GM18907 (cell line): ENCODE measurements around the gene KIAA0825.
A peak's percentile ranks its signal among the peaks of the same experiment; 100 is the strongest.
"Not testable (repeated sequence)": the region's sequence is repeated elsewhere in the genome, so short reads cannot be mapped to it uniquely, and the experiment has no call there.

ENCODE experiments used
- ATAC-seq: cut with Tn5 transposase; IDR thresholded peaks from one replicate; pipeline ENCODE4 v1.9.1; 2021; ENCODE audit warnings: mild to moderate bottlenecking, moderate library complexity; ENCODE audit not compliant: unreplicated experiment

The KIAA0825 gene

DNA sequence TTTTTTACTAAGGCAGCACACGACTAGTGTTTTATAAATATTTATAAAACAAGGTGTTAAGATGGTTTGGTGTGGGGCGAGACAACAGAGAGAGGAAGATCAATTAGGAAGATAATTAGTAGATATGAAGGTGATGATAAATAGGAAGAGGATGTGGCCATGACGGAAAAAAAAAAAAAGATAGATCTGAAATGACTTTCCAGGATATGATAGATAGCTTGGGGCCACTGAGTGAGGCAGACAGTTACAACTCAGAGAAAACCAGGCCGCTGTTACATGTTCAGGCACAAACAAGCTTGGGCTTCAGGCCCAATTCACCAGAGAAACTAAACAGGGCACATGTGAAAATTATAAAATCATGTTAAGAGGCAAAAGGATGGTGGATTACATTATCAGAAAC lies 43.2 kb downstream of the KIAA0825 start:
- ATAC-seq, result no peak

DNA sequence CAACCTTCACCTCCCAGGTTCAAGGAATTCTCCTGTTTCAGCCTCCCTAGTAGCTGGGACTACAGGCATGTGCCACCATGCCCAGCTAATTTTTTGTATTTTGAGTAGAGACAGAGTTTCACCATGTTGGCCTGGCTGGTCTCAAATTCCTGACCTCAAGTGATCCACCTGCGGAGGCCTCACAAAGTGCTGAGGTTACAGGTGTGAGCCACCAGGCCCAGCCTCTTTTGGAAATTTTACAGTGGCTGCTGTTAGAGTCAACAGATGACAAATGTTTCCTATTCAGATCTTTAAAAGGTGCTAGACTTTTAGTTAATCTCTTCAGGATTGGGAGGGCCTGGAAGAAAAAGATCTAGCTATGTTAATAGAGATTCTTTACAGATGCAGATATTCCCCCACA lies 45.1 kb downstream of the KIAA0825 start:
- ATAC-seq, result not testable (repeated sequence)

DNA sequence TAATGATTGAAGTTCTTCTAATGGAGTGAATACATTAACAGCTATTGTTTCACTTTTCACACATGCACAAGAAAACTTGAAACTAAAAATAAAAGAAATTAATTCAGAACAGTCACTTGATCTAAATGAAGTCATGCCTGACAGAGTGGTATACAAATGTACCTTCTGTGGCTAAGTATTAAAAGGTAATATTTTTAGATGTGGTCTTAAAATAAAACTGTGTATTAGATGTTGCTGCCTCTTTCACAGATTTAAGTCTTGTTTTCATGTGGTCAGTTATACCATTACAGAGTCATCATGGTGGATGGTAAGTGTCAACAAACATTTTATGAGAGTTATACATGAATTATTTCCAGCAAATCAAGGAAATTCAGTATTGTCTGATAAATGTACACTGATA lies 47.0 kb downstream of the KIAA0825 start:
- no peak for ATAC-seq

DNA sequence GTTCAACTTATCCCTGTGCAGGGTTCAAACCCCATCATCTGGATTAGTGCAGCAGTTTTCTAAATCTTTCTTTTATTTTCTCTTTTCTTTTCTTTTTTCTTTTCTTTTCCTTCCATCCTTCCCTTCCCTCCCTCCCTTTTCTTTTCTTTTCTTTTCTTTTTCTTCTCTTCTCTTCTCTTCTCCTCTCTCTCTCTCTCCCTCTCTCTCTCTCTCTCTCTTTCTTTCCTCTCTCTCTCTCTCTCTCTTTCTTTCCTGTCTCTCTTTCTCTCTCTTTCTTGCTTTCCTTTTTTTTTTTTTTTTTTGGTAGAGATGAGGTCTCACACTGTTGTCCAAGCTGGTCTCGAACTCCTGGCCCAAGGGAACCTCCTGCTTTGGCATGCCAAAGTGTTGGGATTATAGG lies 53.6 kb downstream of the KIAA0825 start:
- ATAC-seq, result no peak

DNA sequence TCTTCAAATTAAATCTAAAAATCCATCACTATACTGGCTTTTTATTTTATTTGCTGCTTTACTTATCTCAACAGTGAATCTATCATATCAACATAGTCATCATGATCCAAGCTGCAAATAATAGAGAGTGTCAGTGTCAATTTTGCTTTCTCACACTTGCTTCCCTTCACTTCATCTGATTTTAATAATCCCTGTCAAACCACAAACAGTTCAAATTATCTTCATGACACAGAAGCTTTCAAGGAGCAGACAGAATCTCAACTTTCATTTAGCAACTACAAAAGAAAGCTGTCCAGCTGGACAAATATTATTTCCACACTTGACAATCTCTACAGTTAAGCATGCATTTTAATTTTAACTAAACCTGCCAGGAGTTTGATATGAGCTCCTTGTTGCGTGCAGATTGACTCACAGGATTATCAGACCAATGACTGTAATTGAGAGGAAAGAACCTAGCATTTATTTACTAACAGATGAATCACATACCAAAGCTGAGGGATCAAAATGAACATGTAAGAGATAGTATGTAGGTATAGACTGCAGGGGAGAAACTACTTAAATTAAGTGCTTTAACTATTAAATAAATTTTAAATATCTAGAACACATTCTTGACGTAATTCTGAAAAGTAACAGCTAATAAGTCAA lies 56.0 kb downstream of the KIAA0825 start:
- no peak for ATAC-seq

DNA sequence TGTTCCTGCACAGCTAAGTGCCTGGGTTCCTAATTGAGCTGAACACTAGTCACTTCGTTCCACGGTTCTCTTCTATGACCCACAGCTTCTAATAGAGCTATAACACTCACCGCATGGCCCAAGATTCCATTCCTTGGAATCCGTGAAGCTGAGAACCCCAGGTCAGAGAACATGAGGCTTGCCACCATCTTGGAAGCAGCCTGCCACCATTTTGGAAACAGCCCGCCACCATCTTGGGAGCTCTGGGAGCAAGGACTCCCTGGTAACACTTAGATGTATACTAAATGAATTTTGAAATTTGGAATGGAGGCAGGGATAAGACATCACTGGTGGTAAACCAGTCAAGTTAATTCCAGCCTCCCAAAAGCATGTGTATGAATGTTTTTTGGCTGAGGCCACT lies 60.4 kb downstream of the KIAA0825 start:
- no peak for ATAC-seq

DNA sequence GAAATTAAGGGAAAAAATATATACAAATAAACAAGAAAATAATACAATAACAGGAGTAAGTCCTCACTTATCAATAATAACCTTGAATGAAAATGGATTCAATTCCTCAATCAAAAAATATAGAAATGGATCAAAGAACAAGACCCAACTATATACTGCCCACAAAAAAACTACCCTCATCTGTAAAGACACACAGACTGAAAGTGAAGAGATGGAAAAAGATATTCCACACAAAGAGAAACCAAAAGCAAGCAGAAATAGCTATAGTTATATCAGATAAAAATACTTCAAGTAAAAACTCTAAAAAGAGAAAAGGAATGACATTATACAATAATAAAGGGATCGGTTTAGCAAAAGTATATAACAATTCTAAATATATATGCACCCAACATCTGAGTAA lies 66.5 kb downstream of the KIAA0825 start:
- no peak for ATAC-seq

DNA sequence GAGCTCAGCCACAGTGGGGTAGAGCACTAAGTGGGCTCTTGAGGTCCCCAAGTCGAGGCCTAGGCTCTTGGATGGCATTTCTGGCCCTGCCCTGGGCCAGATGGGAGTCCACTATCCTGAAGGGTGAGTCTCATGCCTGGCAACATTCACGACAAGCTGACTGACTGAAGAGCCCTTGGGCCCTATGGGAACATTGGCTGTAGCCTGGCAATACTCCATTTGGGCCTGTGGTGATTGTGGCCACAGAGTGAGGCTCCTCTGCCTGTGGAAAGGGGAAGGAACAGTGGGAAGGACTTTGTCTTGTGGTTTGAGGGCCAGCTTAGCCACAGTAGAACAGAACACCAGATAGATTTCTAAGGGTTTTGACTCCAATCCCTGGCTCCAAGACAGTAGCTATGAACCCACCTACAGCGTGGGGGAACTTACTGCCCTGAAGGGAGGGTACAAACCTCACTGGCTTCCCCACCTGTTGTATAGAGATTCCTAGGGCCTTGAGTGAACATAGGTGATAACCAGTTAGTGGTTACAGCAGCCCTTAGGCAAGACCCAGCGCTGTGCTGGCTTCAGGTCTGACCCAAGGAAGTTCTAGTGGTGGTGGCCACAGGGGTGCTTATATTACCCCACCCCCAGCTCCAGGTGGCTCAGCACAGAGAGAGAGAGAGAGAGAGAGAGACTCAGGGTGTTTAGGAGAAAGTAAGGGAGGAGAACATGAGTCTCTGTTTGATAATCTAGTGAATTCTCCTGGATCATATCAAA lies 72.4 kb downstream of the KIAA0825 start:
- no peak for ATAC-seq

DNA sequence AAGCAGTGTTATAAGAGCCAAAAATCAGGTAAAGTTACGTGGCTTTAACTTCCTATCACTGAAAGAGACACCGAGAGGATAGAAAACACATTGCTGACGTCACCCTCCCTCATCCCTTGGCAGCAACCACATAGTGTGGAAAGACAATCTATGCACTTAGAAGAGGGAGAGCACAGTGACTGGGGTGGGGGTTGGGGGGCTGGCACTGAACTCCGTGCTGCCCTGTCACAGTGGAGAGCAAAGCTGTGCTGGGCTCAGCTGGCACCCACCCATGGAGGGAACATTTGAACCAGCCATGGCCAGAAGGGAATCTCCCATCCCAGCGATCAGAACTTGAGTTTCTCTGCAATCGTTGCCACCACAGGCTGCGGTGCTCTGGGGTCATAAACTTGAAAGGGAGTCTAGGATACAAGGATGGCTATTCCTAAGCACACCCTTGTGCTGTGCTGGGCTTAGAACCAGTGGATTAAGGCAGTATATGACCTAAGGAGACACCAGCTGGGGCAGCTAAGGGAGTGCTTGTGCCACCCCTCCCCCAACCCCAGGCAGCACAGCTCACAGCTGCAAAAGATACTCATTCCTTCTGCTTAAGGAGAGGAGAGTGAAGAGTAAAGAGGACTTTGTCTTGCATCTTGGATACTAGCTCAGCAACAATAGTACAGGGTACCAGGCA lies 73.4 kb downstream of the KIAA0825 start:
- ATAC-seq, result no peak

DNA sequence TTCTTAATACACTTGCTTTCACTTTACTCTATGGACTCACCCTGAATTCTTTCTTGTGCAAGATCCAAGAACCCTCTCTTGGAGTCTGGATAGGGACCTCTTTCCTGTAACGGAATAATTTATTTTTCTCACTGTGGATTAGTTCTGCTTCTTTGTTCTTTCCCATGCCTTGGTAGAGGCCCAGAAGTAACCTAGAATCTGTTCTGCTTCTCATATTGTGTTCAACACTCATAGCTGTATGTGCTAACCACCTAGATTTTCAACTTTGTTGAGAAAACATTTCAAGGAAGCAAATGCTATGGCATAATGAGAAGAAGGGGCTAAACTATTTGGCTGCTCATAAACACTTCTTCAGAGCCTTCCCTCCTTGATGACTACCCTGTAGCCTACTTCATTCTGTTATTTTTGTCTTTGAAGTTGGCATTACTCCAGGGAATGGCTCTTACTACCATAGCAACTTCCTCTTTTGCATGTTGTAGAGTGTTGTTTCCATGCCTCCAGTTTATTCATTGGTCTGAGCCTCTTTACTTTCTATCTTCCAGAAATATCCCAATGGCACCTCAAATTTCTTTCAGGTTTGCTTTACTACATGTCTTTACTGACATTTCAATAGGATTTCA lies 74.3 kb downstream of the KIAA0825 start:
- ATAC-seq, result peak; percentile 55

DNA sequence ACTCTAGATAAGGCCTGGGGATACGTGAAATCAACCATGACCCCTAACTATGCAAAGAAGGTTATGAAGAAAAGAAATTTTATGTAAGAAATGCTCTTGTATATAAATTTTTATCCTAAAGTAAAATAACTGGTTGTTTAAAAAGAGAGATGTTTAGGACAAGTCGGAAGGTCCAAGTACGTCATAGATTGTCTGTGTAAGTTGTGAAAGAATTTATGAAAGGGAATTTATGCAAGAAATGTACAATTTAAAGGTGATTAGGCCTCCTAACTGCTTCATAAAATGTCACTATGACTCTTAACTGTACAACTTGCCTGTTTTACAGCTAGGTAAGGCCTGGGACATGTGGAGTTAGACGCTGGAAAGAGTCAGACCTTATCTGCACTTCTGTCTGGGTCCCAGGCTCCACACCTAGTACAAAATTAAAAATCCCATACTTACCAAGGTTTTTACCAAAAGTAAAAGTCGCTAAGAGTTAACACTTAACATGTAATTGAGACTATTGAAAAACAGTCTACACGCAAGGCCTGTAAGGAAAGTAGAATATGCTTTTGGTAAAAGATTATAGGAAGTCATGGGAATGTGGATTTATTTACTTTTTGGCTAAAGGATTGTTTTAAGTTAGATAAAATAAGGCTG lies 77.4 kb downstream of the KIAA0825 start:
- ATAC-seq, result no peak

DNA sequence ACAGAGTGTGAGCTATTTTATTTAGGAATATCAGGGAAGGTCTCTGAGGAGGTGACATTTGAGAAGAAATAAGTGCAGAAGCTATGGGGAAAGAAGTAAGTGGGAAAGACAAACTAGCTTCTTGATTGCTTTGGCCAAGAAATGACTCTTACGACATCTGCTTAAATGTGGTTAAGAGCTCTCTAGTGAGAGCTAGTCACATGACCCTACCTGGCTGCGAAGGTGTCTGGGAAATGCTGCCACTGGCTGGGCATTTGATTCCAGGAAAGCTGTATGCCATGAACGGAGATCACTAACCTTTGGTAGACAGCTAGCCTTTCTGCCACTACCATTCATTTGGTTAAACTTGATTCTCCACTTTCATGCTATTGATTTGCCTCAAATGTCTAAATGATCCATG lies 80.1 kb downstream of the KIAA0825 start:
- ATAC-seq, result no peak

DNA sequence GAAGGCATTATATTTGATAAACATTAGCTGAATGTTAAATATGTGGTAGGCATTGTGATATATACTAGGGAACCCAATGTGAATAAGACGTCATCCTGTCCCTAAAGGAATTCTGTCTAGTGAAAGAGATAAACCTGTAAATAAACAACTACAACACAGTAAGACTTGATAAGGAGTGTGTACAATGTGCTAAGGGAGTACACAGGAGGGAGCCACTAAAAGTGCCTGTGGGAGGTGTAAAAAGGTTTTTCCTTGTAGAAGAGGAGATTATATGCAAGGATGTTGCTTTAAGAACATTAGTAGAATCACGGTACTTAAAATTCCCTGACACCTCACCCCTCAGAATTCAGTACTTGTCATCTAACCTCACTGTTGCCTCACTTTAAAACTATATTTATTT lies 91.7 kb downstream of the KIAA0825 start:
- ATAC-seq, result no peak

DNA sequence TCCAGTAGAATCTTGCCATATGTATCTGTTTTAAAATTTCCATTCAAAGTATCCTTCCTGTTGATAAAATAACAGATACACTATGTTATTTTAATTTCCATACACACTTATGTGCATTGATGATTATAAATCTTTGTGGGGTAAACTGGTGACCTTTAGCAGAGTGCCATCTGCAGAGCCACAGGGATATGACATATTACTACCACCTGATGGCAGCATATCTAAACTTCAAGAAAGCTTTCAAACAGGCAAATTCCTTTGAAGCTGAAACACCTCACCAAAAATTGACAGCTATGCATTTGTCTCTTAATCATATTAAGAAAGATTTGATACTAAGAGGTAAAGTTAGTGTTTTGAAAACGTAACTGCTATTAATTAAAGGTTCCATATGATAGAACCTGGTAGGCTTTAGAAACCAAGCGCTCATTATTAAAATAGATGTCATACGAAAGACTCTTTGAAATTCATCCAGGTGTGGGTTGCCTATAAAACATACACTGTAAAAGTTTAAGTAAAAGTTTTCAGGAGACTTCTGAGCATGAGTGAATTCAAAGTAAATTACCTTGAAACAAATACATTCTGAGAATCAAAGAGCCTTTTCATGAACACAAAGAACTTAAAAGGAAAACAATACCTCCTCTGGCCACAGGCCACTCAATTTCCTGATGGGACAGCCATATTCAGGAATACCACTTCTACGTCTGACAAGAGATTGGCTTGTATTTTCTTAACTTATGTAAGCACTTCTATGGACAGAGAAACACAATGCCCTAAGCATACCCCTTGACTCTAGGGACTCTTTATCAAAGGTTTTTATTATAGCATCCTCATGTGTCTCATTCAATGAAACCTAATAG lies 93.3 kb downstream of the KIAA0825 start:
- ATAC-seq, result peak; percentile 83

DNA sequence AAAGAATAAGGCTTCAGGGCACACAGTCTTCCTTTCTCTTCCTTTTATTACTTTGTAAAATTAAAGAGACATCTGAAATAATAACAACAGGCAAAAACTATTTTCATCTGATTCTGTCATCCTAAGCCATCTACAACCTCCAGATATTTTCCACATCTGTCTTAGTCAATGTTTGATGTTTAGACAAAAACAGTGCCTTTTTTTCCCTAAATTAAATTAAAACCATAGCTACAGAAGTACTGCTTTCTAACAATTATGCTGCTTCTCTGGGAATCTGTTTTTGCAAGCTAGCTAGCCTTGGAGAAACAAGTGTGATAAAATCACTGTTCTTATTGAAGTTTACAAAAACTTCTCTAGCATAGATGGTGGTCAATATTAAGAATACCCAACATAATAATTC lies 95.4 kb downstream of the KIAA0825 start:
- ATAC-seq, result no peak

DNA sequence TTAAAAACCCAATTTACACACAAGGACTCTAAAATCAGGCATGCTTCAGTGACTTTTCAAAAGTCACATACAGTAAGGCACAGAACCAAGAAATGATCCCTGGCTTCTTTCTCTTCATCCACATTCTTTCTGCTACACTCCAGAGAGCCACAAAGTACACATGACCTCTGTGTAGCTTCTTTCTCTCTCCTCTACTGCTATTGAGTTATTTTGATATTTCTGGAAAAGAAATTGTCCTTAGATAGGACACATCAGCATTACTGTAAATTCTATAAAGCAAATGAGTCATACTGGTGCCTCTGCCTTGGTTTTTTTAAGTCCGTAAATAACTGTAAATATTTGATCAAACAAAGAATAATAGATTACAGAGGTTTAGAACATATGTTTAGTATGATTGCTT lies 96.3 kb downstream of the KIAA0825 start:
- no peak for ATAC-seq

DNA sequence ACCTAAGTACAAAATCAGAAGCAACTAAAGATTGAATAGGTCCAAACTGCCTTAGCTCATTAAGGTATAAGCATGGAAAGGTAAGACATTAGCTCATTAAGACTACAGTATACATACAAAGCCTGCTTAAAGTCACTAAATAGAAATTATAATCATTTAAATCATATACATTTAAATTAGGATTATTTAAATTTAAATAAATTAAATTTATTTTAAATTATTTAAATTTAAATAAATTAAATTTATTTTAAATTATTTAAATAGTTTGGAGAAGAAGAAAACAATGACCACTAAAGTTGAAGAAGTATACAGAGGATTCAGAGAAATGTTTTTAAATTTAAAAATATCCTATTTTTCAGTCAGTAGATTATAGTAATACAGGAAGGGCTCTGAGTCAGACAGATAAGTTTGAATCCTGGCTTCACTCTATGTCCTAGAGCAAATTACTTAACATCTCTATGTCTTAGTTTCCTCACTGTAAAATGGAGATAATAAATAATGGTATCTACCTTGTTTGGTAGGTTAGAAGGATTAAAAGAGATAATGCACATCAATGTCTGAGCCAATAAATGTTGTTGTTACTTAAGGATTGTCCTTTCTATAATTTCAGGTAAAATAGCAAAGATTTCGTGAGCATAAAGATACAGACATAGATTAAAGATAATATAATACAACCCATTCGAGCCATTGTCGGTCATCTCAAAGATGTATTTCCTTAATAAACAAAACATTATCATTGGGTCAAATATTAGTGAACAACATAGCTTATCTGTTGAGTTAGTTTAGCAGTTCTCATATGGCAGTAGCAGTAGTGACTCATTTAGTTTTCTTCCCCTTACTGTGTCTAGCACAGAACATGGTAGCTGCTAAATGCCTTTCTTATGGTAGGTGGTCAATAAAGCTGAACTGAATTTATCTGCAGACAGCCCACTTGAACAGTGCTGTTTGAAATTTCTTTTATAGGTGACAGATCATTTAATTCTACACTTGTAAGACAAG lies 100.6 kb downstream of the KIAA0825 start:
- no peak for ATAC-seq

DNA sequence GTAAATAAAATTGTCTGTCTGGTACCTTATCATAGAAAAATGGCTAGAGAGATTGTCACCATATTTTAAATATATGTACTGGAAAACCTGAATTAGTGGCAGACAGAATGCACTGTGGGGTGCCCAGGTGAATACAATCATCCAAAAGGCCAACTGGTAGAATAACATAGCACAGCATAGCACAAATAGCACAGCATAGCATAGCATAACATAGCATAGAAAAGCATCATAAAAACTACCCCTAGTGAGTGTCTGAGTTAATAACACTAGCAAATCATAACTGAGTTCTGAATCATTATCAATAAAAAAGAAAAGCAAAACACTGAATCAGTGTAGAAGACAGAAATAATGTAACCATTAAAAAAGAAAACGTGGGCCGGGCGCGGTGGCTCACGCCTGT lies 102.3 kb downstream of the KIAA0825 start:
- ATAC-seq, result no peak
